ENCODE data around the gene BICC1. TPM values are rescaled to one million over a fixed set of nuclear protein-coding genes. Genes with fewer than 3 reads are reported as not detected.

Gene BICC1
- total RNA-seq, 1 experiment from 2014 or later: 0.57 TPM

DNA sequence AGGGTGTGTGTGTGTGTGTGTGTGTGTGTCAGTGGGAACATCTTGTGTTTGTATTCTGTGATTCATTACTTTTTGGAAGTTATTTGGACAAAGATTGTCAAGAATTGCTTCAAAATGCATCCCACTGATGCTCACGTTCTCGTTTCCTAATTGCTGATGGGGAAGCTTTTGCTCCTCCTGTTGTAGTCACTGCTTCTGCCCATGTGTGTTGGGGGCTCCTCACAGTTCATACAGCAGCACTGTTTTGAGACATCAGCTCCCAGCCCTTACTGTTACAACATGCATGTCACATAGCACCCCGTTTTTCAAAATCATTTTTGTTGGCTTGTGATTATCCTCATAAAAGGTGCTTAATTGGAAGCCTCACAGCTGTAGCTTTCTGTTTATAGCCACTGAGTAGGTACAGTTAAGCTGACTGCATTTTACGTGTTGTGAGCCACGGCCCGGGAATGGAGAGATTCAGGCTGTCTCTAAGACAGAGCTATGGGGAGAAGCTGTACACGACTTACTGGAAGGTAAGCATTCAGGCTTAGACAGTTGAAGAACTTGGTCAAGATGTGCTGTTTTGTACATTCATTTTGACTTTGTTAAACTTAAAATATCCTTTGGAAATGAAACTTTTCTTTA lies 87.4 kb downstream of the BICC1 start:
- H3K4me3 Mint-ChIP-seq: no peak overlapping the region
- Histone ChIP-seq H3K4me2 (ENCODE audit: insufficient read depth, insufficient read length, low read length) (no peak overlapping the region), H2AFZ (ENCODE audit: low read length) (no peak overlapping the region), H3K79me2 (ENCODE audit: insufficient read depth, low read length) (no peaks in the 10 kb centered on the region), H2BK120ac (ENCODE audit: low read depth, low read length, poor library complexity, severe bottlenecking) (no peak overlapping the region), H2BK12ac (ENCODE audit: insufficient read length, low read depth, low read length) (no peak overlapping the region), H3K14ac (ENCODE audit: insufficient read depth, low read length) (no peak overlapping the region), H3K23me2 (ENCODE audit: insufficient read length, low read depth, low read length, poor library complexity, severe bottlenecking) (no peaks in the 10 kb centered on the region), H4K91ac (ENCODE audit: insufficient read length, low read depth, low read length) (no peak overlapping the region), H3K9ac (ENCODE audit: extremely low read depth, insufficient read length, low read length) (no peak overlapping the region), H2BK5ac (ENCODE audit: insufficient read length, low read length) (no peak overlapping the region), H2BK20ac (ENCODE audit: low read depth, low read length, poor library complexity, severe bottlenecking) (no peak overlapping the region), H2BK15ac (ENCODE audit: low read depth, low read length) (no peak overlapping the region), H2AK5ac (ENCODE audit: insufficient read length, low read length) (no peak overlapping the region), H3T11ph (ENCODE audit: low read length) (no peak overlapping the region), H4K5ac (ENCODE audit: insufficient read length, low read depth, low read length) (no peak overlapping the region), H3K27ac (ENCODE audit: insufficient read length, low read depth, low read length) (no peak overlapping the region), H3K4me1 (ENCODE audit: insufficient read depth, low read length) (no peaks in the 10 kb centered on the region), H3K79me1 (ENCODE audit: insufficient read depth, low read depth, low read length, poor library complexity, severe bottlenecking) (no peaks in the 10 kb centered on the region), H3K23ac (ENCODE audit: insufficient read length, low read depth, low read length) (no peak overlapping the region), H4K20me1 (ENCODE audit: control insufficient read depth, insufficient read depth, insufficient read length) (no peaks in the 10 kb centered on the region), H3K27me3 (ENCODE audit: insufficient read depth, low read length) (no peaks in the 10 kb centered on the region), H3K18ac (ENCODE audit: insufficient read length, low read depth, low read length) (no peak overlapping the region), H3K56ac (ENCODE audit: insufficient read length, low read depth, low read length) (no peak overlapping the region), H3K4ac (ENCODE audit: low read depth, low read length) (no peak overlapping the region), H4K8ac (replicated peaks; ENCODE audit: insufficient read length, low read depth, low read length) (no peak overlapping the region), H3K9me3 (ENCODE audit: control insufficient read depth, low read depth, low read length) (no peaks in the 10 kb centered on the region)
- TF ChIP-seq, protein P1, sequence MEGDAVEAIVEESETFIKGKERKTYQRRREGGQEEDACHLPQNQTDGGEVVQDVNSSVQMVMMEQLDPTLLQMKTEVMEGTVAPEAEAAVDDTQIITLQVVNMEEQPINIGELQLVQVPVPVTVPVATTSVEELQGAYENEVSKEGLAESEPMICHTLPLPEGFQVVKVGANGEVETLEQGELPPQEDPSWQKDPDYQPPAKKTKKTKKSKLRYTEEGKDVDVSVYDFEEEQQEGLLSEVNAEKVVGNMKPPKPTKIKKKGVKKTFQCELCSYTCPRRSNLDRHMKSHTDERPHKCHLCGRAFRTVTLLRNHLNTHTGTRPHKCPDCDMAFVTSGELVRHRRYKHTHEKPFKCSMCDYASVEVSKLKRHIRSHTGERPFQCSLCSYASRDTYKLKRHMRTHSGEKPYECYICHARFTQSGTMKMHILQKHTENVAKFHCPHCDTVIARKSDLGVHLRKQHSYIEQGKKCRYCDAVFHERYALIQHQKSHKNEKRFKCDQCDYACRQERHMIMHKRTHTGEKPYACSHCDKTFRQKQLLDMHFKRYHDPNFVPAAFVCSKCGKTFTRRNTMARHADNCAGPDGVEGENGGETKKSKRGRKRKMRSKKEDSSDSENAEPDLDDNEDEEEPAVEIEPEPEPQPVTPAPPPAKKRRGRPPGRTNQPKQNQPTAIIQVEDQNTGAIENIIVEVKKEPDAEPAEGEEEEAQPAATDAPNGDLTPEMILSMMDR (conservative IDR thresholded peaks at IDR 0.05): no peak
- WGBS (ENCODE audit: extremely low coverage, insufficient read length, low lambda C conversion rate): no CpG with 5 or more reads among the region's 7 CpGs
- no peak for DNase-seq
- H3K4me1 Mint-ChIP-seq: no peaks in the 10 kb centered on the region
- peaks cover 23 to 25% of the 10 kb centered on the region in 2 experiments for H3K9me3 Mint-ChIP-seq
- H3K27me3 Mint-ChIP-seq (ENCODE audit: low read depth): no peaks in the 10 kb centered on the region
- H3K27ac Mint-ChIP-seq: no peak overlapping the region
- H3K36me3 Mint-ChIP-seq (ENCODE audit: insufficient read depth in 1 of 3, low read depth in 3 of 3): peaks cover 0 to 11% (median 2%) of the 10 kb centered on the region in 3 experiments; a peak in 4 of 7 replicates

Measured in H9 (cell line).